Measurements from ENCODE around the gene PPFIA4.

The PPFIA4 gene

DNA sequence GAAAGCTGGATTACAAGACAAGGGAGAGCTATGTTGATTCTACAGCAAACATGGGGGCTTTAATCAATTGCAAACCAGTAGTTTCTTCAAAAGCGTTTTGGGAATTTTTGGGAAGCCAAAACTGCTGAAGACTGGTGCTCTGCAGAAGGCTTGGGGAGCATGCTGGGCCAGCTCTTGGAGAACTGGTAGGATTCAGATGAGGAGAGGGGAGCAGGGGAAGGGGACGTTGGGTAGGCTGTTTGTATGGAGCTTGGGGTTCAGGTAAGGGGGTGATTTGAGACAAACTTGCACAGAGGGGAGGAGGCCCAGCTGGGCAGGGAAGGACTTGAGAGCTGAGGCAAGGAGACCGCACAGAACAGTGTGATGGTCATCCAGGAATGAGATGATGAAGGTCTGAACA, 62.1 kb downstream of the PPFIA4 start:
- H3K27ac ChIP-seq: no peak overlapping the region
- TF ChIP-seq CTCF (IDR thresholded peaks at IDR 0.05): no peak
- TF ChIP-seq ZFX (IDR thresholded peaks at IDR 0.05; ENCODE audit: borderline replicate concordance): no peak

DNA sequence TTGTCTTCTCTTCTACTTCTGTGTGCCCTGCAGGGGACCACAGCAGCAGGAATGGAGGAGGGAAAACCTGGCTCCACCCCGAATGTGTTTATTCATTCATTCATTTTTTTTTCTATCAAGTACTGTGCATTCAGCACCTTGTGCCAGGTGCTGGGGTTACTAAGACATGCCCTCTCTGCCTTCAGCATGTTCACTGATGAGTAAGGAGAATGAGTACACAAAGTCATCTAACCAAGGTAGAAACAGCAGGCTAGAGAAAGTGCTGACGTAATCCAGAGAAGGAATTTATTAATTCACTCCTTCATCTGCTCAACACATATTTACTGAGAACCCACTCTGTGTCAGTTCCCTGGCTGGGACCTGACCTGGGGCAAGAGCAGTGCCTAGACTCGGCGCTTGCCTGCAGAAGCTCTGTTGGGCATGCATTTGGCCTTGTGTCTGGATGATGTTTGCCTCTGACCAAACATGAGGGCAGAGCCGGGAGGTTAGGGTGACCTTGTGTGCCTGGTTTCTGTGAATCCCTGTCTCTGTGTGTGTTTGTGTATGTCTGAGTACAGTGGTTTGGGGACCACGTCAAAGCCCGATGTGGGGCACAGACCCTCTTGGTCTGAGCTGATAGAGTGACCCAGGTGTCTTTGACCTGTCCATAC, 62.8 kb downstream of the PPFIA4 start:
- no peak overlapping the region for H3K27ac ChIP-seq
- TF ChIP-seq CTCF (IDR thresholded peaks at IDR 0.05) (no peak), ZFX (IDR thresholded peaks at IDR 0.05; ENCODE audit: borderline replicate concordance) (no peak)

DNA sequence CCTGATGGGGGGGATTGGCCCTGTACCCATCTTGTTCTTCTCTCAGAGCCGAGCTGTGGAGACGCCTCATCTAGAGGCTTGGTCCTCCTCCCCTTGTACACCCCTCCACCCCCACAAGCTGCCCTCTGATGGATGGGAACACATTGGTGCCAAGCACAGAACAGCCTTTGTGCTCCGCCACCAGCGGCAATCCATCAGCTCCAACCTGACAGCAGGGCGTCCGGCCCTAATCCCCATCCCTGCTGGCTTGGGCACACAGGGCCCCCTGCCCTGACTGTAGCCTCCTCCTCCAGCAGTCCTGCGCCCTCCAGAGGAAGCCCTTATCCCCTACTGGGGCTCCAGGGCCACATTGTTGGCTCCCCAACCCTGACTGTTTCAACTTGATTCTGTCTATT, 63.4 kb downstream of the PPFIA4 start:
- TF ChIP-seq ZFX (IDR thresholded peaks at IDR 0.05; ENCODE audit: borderline replicate concordance): no peak
- TF ChIP-seq CTCF (IDR thresholded peaks at IDR 0.05): no peak
- H3K27ac ChIP-seq: no peak overlapping the region

GRCh38 chr1:203090421-203091198, 64.3 kb downstream of the PPFIA4 start:
- TF ChIP-seq ZFX (IDR thresholded peaks at IDR 0.05; ENCODE audit: borderline replicate concordance): no peak
- H3K27ac ChIP-seq: no peak overlapping the region

DNA sequence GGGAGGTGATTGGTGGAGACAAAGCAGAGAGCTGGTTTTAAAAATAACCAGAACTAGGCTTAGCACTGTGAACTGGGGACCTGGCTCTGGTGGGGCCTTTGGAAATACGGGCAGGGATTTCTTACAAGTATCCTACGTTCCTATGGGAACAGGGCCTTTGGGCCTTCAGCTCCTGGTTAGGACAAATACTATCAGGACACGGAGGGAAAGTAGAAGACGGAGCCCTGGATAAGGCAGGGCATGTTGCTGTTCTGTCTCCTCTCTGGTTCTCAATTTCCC, 64.8 kb downstream of the PPFIA4 start:
- no peak for TF ChIP-seq ZFX (IDR thresholded peaks at IDR 0.05; ENCODE audit: borderline replicate concordance)
- TF ChIP-seq CTCF (IDR thresholded peaks at IDR 0.05): no peak
- no peak overlapping the region for H3K27ac ChIP-seq

- TF ChIP-seq ZFX (IDR thresholded peaks at IDR 0.05; ENCODE audit: borderline replicate concordance): no peak
- TF ChIP-seq CTCF (IDR thresholded peaks at IDR 0.05): no peak
- no peak overlapping the region for H3K27ac ChIP-seq
These were observed 65.6 kb downstream of the PPFIA4 start for GRCh38 chr1:203091761-203092330.

DNA sequence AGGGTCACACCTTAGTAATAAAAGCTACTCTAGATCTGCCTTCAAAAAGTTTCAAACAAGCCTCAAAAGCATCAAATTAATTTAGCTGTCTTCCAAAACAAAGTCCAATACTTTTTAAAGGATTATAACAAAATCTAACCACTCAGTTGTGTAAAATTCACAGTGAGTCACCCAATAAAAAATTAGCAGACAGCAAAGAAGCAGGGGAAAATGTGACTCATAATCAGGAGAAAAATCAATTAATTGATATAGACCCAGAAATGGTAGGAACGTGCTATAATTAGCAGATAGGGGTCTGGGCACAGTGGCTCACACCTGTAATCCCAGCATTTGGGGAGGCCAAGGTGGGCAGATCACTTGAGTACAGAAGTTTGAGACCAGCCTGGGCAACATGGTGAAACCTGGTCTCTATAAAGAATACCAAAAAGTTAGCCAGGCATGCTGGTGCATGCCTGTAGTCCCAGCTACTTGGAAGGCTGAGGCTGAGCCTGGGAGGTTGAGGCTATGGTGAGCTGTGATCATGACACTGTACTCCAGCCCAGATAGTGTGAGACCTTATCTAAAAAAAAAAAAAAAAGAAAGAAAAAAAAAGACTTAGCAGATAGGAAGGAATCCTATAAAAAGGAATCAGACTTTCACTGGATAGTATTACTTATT, 67.6 kb downstream of the PPFIA4 start:
- no peak for TF ChIP-seq CTCF (IDR thresholded peaks at IDR 0.05)
- no peak overlapping the region for H3K27ac ChIP-seq

Data from 22Rv1 (cell line).